ENCODE measurements around the gene SLC1A3. TPM values are rescaled to one million over a fixed set of nuclear protein-coding genes. Genes with fewer than 3 reads are reported as not detected.
"Not testable (repeated sequence)": the region's sequence is repeated elsewhere in the genome, so short reads cannot be mapped to it uniquely, and the experiment has no call there.

The SLC1A3 gene
- total and polyA plus RNA-seq, 8 donors, result 12.1 to 31.7 (median 20.7) TPM

- intact Hi-C loops (cut with DNase I), result no loop called here
- no peak overlapping the region for H3K4me3 ChIP-seq
- H3K4me1 ChIP-seq, result no peaks in the 10 kb centered on the region
- no peaks in the 10 kb centered on the region for H3K9me3 ChIP-seq
- H3K27me3 ChIP-seq, result peaks cover 0 to 9% of the 10 kb centered on the region in 2 donors
- DNase-seq (no peak), ATAC-seq (no peak)
- TF ChIP-seq CTCF (IDR thresholded peaks at IDR 0.05), result no peak
- H3K27ac ChIP-seq, result no peak overlapping the region
- no peaks in the 10 kb centered on the region for H3K36me3 ChIP-seq
Measured at GRCh38 chr5:36643162-36643561, 36.8 kb downstream of the SLC1A3 start.

- H3K4me3 ChIP-seq; ATAC-seq; H3K27me3 ChIP-seq; H3K4me1 ChIP-seq; intact Hi-C loops (cut with DNase I); H3K36me3 ChIP-seq; H3K9me3 ChIP-seq; H3K27ac ChIP-seq; DNase-seq: not testable (repeated sequence)
Measured at GRCh38 chr5:36643841-36644240, 37.4 kb downstream of the SLC1A3 start.

GRCh38 chr5:36644727-36645126, 38.3 kb downstream of the SLC1A3 start:
- intact Hi-C loops (cut with DNase I), result no loop called here
- no peaks in the 10 kb centered on the region for H3K9me3 ChIP-seq
- no peak for TF ChIP-seq CTCF (IDR thresholded peaks at IDR 0.05)
- no peaks in the 10 kb centered on the region for H3K4me1 ChIP-seq
- ATAC-seq (no peak), DNase-seq (no peak)
- H3K4me3 ChIP-seq, result no peak overlapping the region
- no peaks in the 10 kb centered on the region for H3K36me3 ChIP-seq
- H3K27me3 ChIP-seq, result peaks cover 0 to 3% of the 10 kb centered on the region in 2 donors
- no peak overlapping the region for H3K27ac ChIP-seq

- intact Hi-C loops (cut with DNase I), result no loop called here
- ATAC-seq (no peak), DNase-seq (no peak)
- TF ChIP-seq CTCF (IDR thresholded peaks at IDR 0.05), result no peak
- no peaks in the 10 kb centered on the region for H3K9me3 ChIP-seq
- H3K36me3 ChIP-seq, result no peaks in the 10 kb centered on the region
- no peak overlapping the region for H3K4me3 ChIP-seq
- peaks cover 0 to 3% of the 10 kb centered on the region in 2 donors for H3K27me3 ChIP-seq
- H3K4me1 ChIP-seq, result no peaks in the 10 kb centered on the region
- H3K27ac ChIP-seq, result no peak overlapping the region
Measured at GRCh38 chr5:36646100-36646499, 39.7 kb downstream of the SLC1A3 start.

GRCh38 chr5:36646507-36647023, 40.2 kb downstream of the SLC1A3 start:
- intact Hi-C loops (cut with DNase I), result no loop called here
- no peak for TF ChIP-seq CTCF (IDR thresholded peaks at IDR 0.05)
- no peaks in the 10 kb centered on the region for H3K4me1 ChIP-seq
- H3K4me3 ChIP-seq, result no peak overlapping the region
- H3K36me3 ChIP-seq, result no peaks in the 10 kb centered on the region
- peak overlapping the region in 1 of 2 donors; percentile 28 for H3K27ac ChIP-seq
- peaks cover 0 to 3% of the 10 kb centered on the region in 2 donors for H3K27me3 ChIP-seq
- ATAC-seq (peak; percentile 36), DNase-seq (no peak)
- no peaks in the 10 kb centered on the region for H3K9me3 ChIP-seq

GRCh38 chr5:36647046-36647445, 40.6 kb downstream of the SLC1A3 start:
- DNase-seq (peak in 1 of 4 donors; percentile 52), ATAC-seq (peak; percentile 83)
- H3K36me3 ChIP-seq, result no peaks in the 10 kb centered on the region
- H3K27ac ChIP-seq, result peak overlapping the region in 1 of 2 donors; percentile 28
- no peaks in the 10 kb centered on the region for H3K4me1 ChIP-seq
- peaks cover 0 to 3% of the 10 kb centered on the region in 2 donors for H3K27me3 ChIP-seq
- intact Hi-C loops (cut with DNase I), result no loop called here
- TF ChIP-seq CTCF (IDR thresholded peaks at IDR 0.05), result no peak
- H3K9me3 ChIP-seq, result no peaks in the 10 kb centered on the region
- no peak overlapping the region for H3K4me3 ChIP-seq
